ENCODE measurements around the gene F2R. TPM values are rescaled to one million over a fixed set of nuclear protein-coding genes. Genes with fewer than 3 reads are reported as not detected.

Gene F2R
- total and polyA plus RNA-seq, 4 donors, result 4.2 to 31.8 (median 13.7) TPM

- H3K36me3 ChIP-seq (ENCODE audit: control insufficient read depth in 4 of 4, insufficient read depth in 4 of 4, low read length in 4 of 4), result peaks cover 2 to 15% (median 9%) of the 10 kb centered on the region in 4 donors
- H3K4me3 ChIP-seq, result no peak overlapping the region
- H3K9me3 ChIP-seq (ENCODE audit: control insufficient read depth in 4 of 4, insufficient read depth in 3 of 4, low read length in 3 of 4), result peaks cover 0 to 20% (median 6%) of the 10 kb centered on the region in 4 donors
- TF ChIP-seq, protein P1, sequence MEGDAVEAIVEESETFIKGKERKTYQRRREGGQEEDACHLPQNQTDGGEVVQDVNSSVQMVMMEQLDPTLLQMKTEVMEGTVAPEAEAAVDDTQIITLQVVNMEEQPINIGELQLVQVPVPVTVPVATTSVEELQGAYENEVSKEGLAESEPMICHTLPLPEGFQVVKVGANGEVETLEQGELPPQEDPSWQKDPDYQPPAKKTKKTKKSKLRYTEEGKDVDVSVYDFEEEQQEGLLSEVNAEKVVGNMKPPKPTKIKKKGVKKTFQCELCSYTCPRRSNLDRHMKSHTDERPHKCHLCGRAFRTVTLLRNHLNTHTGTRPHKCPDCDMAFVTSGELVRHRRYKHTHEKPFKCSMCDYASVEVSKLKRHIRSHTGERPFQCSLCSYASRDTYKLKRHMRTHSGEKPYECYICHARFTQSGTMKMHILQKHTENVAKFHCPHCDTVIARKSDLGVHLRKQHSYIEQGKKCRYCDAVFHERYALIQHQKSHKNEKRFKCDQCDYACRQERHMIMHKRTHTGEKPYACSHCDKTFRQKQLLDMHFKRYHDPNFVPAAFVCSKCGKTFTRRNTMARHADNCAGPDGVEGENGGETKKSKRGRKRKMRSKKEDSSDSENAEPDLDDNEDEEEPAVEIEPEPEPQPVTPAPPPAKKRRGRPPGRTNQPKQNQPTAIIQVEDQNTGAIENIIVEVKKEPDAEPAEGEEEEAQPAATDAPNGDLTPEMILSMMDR (IDR thresholded peaks at IDR 0.05; ENCODE audit: control extremely low read depth, extremely low read depth), result no peak
- 94 to 95% methylated on average over 5 of the region's 5 CpGs for WGBS, 2 donors
- ATAC-seq (ENCODE audit: insufficient read depth, low FRiP score) (no peak), DNase-seq (no peak)
- H3K27me3 ChIP-seq (ENCODE audit: control insufficient read depth in 3 of 3, insufficient read depth in 3 of 3, low read length in 2 of 3), result no peaks in the 10 kb centered on the region
- H3K9ac ChIP-seq (ENCODE audit: insufficient read depth in 1 of 2, low read length in 2 of 2), result no peak overlapping the region
- H3K27ac ChIP-seq (ENCODE audit: low read depth in 1 of 2, low read length in 1 of 2), result no peak overlapping the region
- no peaks in the 10 kb centered on the region for H3K4me1 ChIP-seq (ENCODE audit: control insufficient read depth in 5 of 5, insufficient read depth in 5 of 5, low read length in 5 of 5)
These were observed 13.7 kb downstream of the F2R start for GRCh38 chr5:76729373-76730290.

DNA sequence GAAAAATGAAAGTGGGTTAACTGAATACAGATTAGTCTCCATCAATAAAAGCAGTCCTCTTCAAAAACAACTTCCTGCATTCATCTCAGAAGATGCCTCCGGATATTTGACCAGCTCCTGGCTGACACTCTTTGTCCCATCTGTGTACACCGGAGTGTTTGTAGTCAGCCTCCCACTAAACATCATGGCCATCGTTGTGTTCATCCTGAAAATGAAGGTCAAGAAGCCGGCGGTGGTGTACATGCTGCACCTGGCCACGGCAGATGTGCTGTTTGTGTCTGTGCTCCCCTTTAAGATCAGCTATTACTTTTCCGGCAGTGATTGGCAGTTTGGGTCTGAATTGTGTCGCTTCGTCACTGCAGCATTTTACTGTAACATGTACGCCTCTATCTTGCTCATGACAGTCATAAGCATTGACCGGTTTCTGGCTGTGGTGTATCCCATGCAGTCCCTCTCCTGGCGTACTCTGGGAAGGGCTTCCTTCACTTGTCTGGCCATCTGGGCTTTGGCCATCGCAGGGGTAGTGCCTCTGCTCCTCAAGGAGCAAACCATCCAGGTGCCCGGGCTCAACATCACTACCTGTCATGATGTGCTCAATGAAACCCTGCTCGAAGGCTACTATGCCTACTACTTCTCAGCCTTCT is 16.6 kb downstream of the F2R start:
- no peak overlapping the region for H3K27ac ChIP-seq (ENCODE audit: low read depth in 1 of 2, low read length in 1 of 2)
- H3K36me3 ChIP-seq (ENCODE audit: control insufficient read depth in 4 of 4, insufficient read depth in 4 of 4, low read length in 4 of 4), result peaks cover 2 to 13% (median 4%) of the 10 kb centered on the region in 4 donors
- TF ChIP-seq, protein P1 (IDR thresholded peaks at IDR 0.05; ENCODE audit: control extremely low read depth, extremely low read depth), result no peak
- H3K4me1 ChIP-seq (ENCODE audit: control insufficient read depth in 5 of 5, insufficient read depth in 5 of 5, low read length in 5 of 5), result peaks cover 0 to 2% (median 0%) of the 10 kb centered on the region in 5 donors
- ATAC-seq (ENCODE audit: insufficient read depth, low FRiP score) (no peak), DNase-seq (no peak)
- H3K9ac ChIP-seq (ENCODE audit: insufficient read depth in 1 of 2, low read length in 2 of 2), result no peak overlapping the region
- WGBS, 2 donors, result 88 to 93% methylated on average over 15 of the region's 15 CpGs
- no peak overlapping the region for H3K4me3 ChIP-seq
- H3K27me3 ChIP-seq (ENCODE audit: control insufficient read depth in 3 of 3, insufficient read depth in 3 of 3, low read length in 2 of 3), result no peaks in the 10 kb centered on the region
- peaks cover 0 to 14% (median 6%) of the 10 kb centered on the region in 4 donors for H3K9me3 ChIP-seq (ENCODE audit: control insufficient read depth in 4 of 4, insufficient read depth in 3 of 4, low read length in 3 of 4)

- H3K36me3 ChIP-seq (ENCODE audit: control insufficient read depth in 4 of 4, insufficient read depth in 4 of 4, low read length in 4 of 4), result peaks cover 2 to 13% (median 4%) of the 10 kb centered on the region in 4 donors
- ATAC-seq (ENCODE audit: insufficient read depth, low FRiP score), result no peak
- H3K9me3 ChIP-seq (ENCODE audit: control insufficient read depth in 4 of 4, insufficient read depth in 3 of 4, low read length in 3 of 4), result peaks cover 0 to 14% (median 6%) of the 10 kb centered on the region in 4 donors
- H3K4me3 ChIP-seq, result no peak overlapping the region
- peaks cover 0 to 2% (median 0%) of the 10 kb centered on the region in 5 donors for H3K4me1 ChIP-seq (ENCODE audit: control insufficient read depth in 5 of 5, insufficient read depth in 5 of 5, low read length in 5 of 5)
- DNase-seq, result no peak
- TF ChIP-seq, protein P1 (IDR thresholded peaks at IDR 0.05; ENCODE audit: control extremely low read depth, extremely low read depth), result no peak
- no peaks in the 10 kb centered on the region for H3K27me3 ChIP-seq (ENCODE audit: control insufficient read depth in 3 of 3, insufficient read depth in 3 of 3, low read length in 2 of 3)
- 87 to 90% methylated on average over 13 of the region's 13 CpGs for WGBS, 2 donors
- H3K9ac ChIP-seq (ENCODE audit: insufficient read depth in 1 of 2, low read length in 2 of 2), result no peak overlapping the region
- H3K27ac ChIP-seq (ENCODE audit: low read depth in 1 of 2, low read length in 1 of 2), result no peak overlapping the region
These were observed 17.1 kb downstream of the F2R start for GRCh38 chr5:76733049-76733417.

Data from lung (tissue), 12 donors.